K562 (cell line): ENCODE measurements around the gene MAST3. TPM values are rescaled to one million over a fixed set of nuclear protein-coding genes. Genes with fewer than 3 reads are reported as not detected.

ENCODE experiments used
- CEBPG ChIP-seq, 3 experiments: fragments of 200-800 bp in 1 of 3; sonication (Bioruptor generic) in 1 of 3; sonication (generic) in 1 of 3; formaldehyde crosslinking in 1 of 3; IDR thresholded peaks in 2 of 3; conservative IDR thresholded peaks in 1 of 3; 2 replicates each; pipeline versions ENCODE4 v1.6.1 to v1.8.0; 2016 to 2022; ENCODE audit warnings: missing compliant biosample characterization in 2 of 3, missing genetic modification characterization in 2 of 3, mild to moderate bottlenecking in 1 of 3, missing genetic modification reagents in 1 of 3
- CHD7 ChIP-seq: fragments of 200-600 bp; sonication (generic); IDR thresholded peaks from one replicate; pipeline ENCODE4 v1.6.1; 2012; ENCODE audit warnings: mild to moderate bottlenecking, low read depth, low read length, inconsistent platforms
- GATAD2B ChIP-seq: fragments of 450-650 bp; IDR thresholded peaks from 2 replicates; pipeline ENCODE4 v1.6.1; 2017; ENCODE audit warnings: mild to moderate bottlenecking, borderline replicate concordance
- LARP7 ChIP-seq: fragments of 450-650 bp; IDR thresholded peaks from 2 replicates; pipeline ENCODE4 v1.6.1; 2016
- RBFOX2 ChIP-seq: fragments of 200-400 bp; formaldehyde crosslinking; IDR thresholded peaks from 2 replicates; pipeline ENCODE4 v1.6.1; 2017; ENCODE audit warnings: low read depth, mild to moderate bottlenecking, low read length, moderate library complexity
- RFX1 ChIP-seq: fragments of 450-650 bp; IDR thresholded peaks from 2 replicates; pipeline ENCODE4 v1.6.1; 2016; ENCODE audit warnings: mild to moderate bottlenecking, moderate library complexity
- SIN3B ChIP-seq: fragments of 450-650 bp; IDR thresholded peaks from 2 replicates; pipeline ENCODE4 v1.6.1; 2017; ENCODE audit warnings: low read depth, mild to moderate bottlenecking, moderate library complexity
- SUPT5H ChIP-seq: fragments of 450-650 bp; IDR thresholded peaks from 2 replicates; pipeline ENCODE4 v1.6.1; 2016
- USF2 ChIP-seq: sonication (generic); formaldehyde crosslinking; IDR thresholded peaks from 2 replicates; pipeline ENCODE4 v1.5.0; 2020; ENCODE audit warnings: missing genetic modification reagents
- ZNF436 ChIP-seq: fragments of 250-450, 450-650 bp; sonication (Bioruptor Pico); formaldehyde crosslinking; IDR thresholded peaks from 2 replicates; pipeline ENCODE4 v1.7.0; 2020; ENCODE audit warnings: mild to moderate bottlenecking
- ZNF586 ChIP-seq: fragments of 450-650 bp; formaldehyde crosslinking; conservative IDR thresholded peaks from 2 replicates; pipeline ENCODE4 v1.4.0; 2020; ENCODE audit warnings: mild to moderate bottlenecking, moderate library complexity
- polyA plus RNA-seq, 8 experiments: library from polyadenylated mRNA; depleted of rRNA in 4 of 8; stranded (reverse) in 5 of 8; unstranded in 3 of 8; fragments of >200 nt; fragmentation: Nextera tagmentation in 2 of 8; fragmentation: Illumina TruSeq in 1 of 8; extraction: Ambion mirVana in 2 of 8; extraction: Trizol in 1 of 8; gene quantifications; 2 replicates each; pipeline versions ENCODE4 v1.2.1 to v1.2.3, GENCODE V29; 2011 to 2014; ENCODE audit warnings: inconsistent platforms in 1 of 8, missing spikeins in 1 of 8
- total RNA-seq, 7 experiments: library from RNA; depleted of rRNA in 6 of 7; stranded (reverse); fragments of >200 nt in 6 of 7; fragmentation: Illumina TruSeq in 2 of 7; extraction: Trizol in 2 of 7; gene quantifications; 2 replicates each; pipeline versions ENCODE4 v1.2.1 to v1.2.3, GENCODE V29; 2011 to 2021; ENCODE audit warnings: low replicate concordance in 1 of 7
- TF ChIP-seq, protein P1 (sequence below): sonication (generic); formaldehyde crosslinking; IDR thresholded peaks from 2 replicates; pipeline ENCODE4 v1.4.0; 2020; ENCODE audit warnings: mild to moderate bottlenecking, missing genetic modification reagents

MAST3 gene
- total and polyA plus RNA-seq, 9 of the 15 experiments (the other 6 are each of a cell fraction or from before 2014, with no cell fraction given), result 0.94 to 9.9 (median 2.4) TPM

DNA sequence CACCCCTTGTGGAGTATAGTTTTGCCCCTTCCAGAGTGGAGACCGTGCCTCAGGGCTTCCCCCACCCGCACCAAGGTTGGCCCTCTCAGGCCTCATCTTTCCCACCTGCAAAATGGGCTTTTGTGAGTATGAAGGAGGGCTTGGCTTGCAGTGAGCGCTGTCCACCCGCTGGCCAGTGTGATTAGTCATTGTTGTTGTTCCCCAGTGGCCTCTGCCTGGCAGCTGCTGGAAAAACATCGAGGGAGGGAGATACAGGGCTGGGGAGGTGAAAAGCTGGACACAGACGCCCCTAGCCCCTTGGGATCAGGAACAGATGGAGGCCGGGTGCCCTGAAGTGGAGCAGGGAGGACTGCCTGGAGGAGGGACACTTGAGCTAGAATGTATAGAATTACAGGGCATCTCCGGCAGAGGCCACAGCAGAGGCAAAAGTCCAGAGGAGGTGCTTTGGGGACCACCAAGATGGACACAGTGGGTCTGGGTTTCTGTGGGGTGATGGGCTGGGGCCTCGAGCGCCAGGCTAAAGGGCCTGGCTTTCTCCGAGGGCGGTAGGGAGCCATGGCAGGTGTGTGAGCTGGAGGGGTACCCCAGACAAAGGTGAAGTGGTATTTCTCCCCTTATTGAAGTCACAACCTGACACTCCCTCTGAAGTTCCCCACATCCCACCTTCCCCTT lies 6.9 kb upstream of the MAST3 start (continued):
- TF ChIP-seq CHD7 (no peak), GATAD2B (no peak), USF2 (no peak), ZNF436 (peak; percentile 46; the same call in 1 of the 2 replicates), RFX1 (no peak), ZNF586 (CRISPR knock-in tag) (no peak), SIN3B (no peak), LARP7 (no peak), CEBPG (CRISPR knock-in tag; IDR thresholded peaks at IDR 0.05) (no peak), CEBPG (tag; conservative IDR thresholded peaks at IDR 0.05 in 1 of 2, IDR thresholded peaks at IDR 0.05 in 1 of 2) (no peak), SUPT5H (no peak), RBFOX2 (no peak)
- TF ChIP-seq, protein P1, sequence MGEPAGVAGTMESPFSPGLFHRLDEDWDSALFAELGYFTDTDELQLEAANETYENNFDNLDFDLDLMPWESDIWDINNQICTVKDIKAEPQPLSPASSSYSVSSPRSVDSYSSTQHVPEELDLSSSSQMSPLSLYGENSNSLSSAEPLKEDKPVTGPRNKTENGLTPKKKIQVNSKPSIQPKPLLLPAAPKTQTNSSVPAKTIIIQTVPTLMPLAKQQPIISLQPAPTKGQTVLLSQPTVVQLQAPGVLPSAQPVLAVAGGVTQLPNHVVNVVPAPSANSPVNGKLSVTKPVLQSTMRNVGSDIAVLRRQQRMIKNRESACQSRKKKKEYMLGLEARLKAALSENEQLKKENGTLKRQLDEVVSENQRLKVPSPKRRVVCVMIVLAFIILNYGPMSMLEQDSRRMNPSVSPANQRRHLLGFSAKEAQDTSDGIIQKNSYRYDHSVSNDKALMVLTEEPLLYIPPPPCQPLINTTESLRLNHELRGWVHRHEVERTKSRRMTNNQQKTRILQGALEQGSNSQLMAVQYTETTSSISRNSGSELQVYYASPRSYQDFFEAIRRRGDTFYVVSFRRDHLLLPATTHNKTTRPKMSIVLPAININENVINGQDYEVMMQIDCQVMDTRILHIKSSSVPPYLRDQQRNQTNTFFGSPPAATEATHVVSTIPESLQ (CRISPR knock-in tag), result no peak
